ENCODE data around the gene XPO6. TPM values are rescaled to one million over a fixed set of nuclear protein-coding genes. Genes with fewer than 3 reads are reported as not detected.

The XPO6 gene
- total RNA-seq, 2 donors from 2014 or later = 34.6 to 46.4 TPM

- intact Hi-C loops (cut with DNase I) = no loop called here
- DNase-seq (no peak), ATAC-seq (no peak)
Observed at GRCh38 chr16:28103516-28104170, 108.1 kb downstream of the XPO6 start.

- ATAC-seq (no peak), DNase-seq (no peak)
- intact Hi-C loops (cut with DNase I) = no loop called here
Observed at GRCh38 chr16:28101533-28101890, 110.3 kb downstream of the XPO6 start.

- ATAC-seq = no peak
- no peak for DNase-seq
- intact Hi-C loops (cut with DNase I) = no loop called here
Observed at GRCh38 chr16:28100810-28101532, 110.8 kb downstream of the XPO6 start.

GRCh38 chr16:28098959-28099945 is 112.5 kb downstream of the XPO6 start:
- DNase-seq = no peak
- ATAC-seq = peak in 1 of 2 donors; percentile 23
- intact Hi-C loops (cut with DNase I) = no loop called here

- no peak for DNase-seq
- peak in 1 of 2 donors; percentile 50 for ATAC-seq
- intact Hi-C loops (cut with DNase I) = no loop called here
Observed at GRCh38 chr16:28098171-28098958, 113.4 kb downstream of the XPO6 start.

GRCh38 chr16:28096983-28097899 is 114.5 kb downstream of the XPO6 start:
- no peak for DNase-seq
- ATAC-seq = no peak
- intact Hi-C loops (cut with DNase I) = no loop called here

- no peak for DNase-seq
- ATAC-seq = no peak
- intact Hi-C loops (cut with DNase I) = no loop called here
Observed at GRCh38 chr16:28093385-28093725, 118.4 kb downstream of the XPO6 start.

- DNase-seq = no peak
- intact Hi-C loops (cut with DNase I) = no loop called here
- ATAC-seq = no peak
Observed at GRCh38 chr16:28092721-28093384, 118.9 kb downstream of the XPO6 start.

GRCh38 chr16:28091656-28092055 is 120.1 kb downstream of the XPO6 start:
- no peak for ATAC-seq
- DNase-seq = no peak
- intact Hi-C loops (cut with DNase I) = no loop called here

GRCh38 chr16:28090646-28091377 is 121.0 kb downstream of the XPO6 start:
- DNase-seq = no peak
- intact Hi-C loops (cut with DNase I) = no loop called here
- ATAC-seq = no peak

- intact Hi-C loops (cut with DNase I) = no loop called here
- ATAC-seq = no peak
- no peak for DNase-seq
Observed at GRCh38 chr16:28089992-28090365, 121.8 kb downstream of the XPO6 start.

GRCh38 chr16:28089205-28089991 is 122.4 kb downstream of the XPO6 start:
- ATAC-seq = no peak
- DNase-seq = no peak

GRCh38 chr16:28087675-28088300 is 124.0 kb downstream of the XPO6 start:
- DNase-seq = no peak
- ATAC-seq = no peak
- intact Hi-C loops (cut with DNase I) = no loop called here

More at GRCh38 chr16:28089205-28089991, 122.4 kb downstream of the XPO6 start:
- intact Hi-C loops (cut with DNase I) = no loop called here

- DNase-seq (no peak), ATAC-seq (no peak)
- intact Hi-C loops (cut with DNase I) = no loop called here
Observed at GRCh38 chr16:28087140-28087660, 124.6 kb downstream of the XPO6 start.

Data from left cardiac atrium (tissue), 4 donors.